ENCODE measurements around the gene APBA2. TPM values are rescaled to one million over a fixed set of nuclear protein-coding genes. Genes with fewer than 3 reads are reported as not detected.

Gene APBA2
- total RNA-seq, 4 donors from 2014 or later, result 3.3 to 5.4 (median 4.5) TPM

DNA sequence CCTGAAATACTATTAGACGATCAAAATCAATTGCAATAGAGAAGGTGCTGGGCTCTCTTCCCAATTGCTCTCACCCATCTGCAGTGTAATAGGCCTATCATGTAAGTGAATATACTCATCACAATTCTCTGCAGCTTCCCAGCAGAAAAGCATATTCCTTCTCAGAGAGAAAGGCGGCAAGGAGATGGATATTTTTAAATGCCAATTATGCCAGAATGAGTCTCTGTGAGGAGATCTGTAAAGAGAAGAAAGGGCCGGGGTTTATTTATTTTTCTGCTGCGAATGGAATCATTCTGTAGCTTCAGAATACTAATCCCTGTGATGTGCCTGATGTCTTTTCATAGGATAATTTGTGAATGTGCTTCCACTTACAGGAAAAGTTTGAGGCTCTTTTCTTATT lies 112.0 kb downstream of the APBA2 start:
- Histone ChIP-seq H3K4me3 (no peak overlapping the region), H3K27me3 (no peaks in the 10 kb centered on the region), H3K9me3 (no peaks in the 10 kb centered on the region), H3K4me1 (peaks cover 0 to 11% (median 0%) of the 10 kb centered on the region in 4 donors), H3K27ac (no peak overlapping the region), H3K36me3 (no peaks in the 10 kb centered on the region)
- WGBS, 2 donors, result 83% methylated on average over 4 of the region's 4 CpGs
- DNase-seq (ENCODE audit: low spot score in 2 of 2), result no peak
- no peak for TF ChIP-seq POLR2A (IDR thresholded peaks at IDR 0.05)
- no peak for TF ChIP-seq EP300 (IDR thresholded peaks at IDR 0.05)
- TF ChIP-seq, protein P1, sequence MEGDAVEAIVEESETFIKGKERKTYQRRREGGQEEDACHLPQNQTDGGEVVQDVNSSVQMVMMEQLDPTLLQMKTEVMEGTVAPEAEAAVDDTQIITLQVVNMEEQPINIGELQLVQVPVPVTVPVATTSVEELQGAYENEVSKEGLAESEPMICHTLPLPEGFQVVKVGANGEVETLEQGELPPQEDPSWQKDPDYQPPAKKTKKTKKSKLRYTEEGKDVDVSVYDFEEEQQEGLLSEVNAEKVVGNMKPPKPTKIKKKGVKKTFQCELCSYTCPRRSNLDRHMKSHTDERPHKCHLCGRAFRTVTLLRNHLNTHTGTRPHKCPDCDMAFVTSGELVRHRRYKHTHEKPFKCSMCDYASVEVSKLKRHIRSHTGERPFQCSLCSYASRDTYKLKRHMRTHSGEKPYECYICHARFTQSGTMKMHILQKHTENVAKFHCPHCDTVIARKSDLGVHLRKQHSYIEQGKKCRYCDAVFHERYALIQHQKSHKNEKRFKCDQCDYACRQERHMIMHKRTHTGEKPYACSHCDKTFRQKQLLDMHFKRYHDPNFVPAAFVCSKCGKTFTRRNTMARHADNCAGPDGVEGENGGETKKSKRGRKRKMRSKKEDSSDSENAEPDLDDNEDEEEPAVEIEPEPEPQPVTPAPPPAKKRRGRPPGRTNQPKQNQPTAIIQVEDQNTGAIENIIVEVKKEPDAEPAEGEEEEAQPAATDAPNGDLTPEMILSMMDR (IDR thresholded peaks at IDR 0.05), result no peak

DNA sequence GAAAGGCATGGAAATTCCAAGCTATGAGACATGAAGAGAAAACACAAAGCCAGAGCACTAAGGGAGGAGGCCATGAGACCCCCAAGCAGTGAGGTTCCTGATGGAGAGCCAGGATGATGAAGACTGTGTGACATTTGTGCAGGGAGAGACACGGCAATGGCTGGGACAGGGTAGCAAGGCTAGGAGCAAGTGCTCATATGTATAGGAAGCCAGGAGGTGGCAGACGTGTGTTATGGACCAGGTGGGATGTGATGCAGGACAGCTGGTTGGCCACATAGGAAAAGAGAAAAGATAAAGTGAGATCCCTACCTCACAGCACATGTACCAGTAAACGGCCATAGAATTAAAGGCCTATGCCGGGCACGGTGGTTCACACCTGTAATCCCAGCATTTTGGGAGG lies 112.7 kb downstream of the APBA2 start:
- no peak overlapping the region for H3K4me3 ChIP-seq
- H3K27me3 ChIP-seq, result no peaks in the 10 kb centered on the region
- H3K9me3 ChIP-seq, result no peaks in the 10 kb centered on the region
- peaks cover 0 to 4% (median 0%) of the 10 kb centered on the region in 4 donors for H3K4me1 ChIP-seq
- no peak for DNase-seq (ENCODE audit: low spot score in 2 of 2)
- TF ChIP-seq, protein P1 (IDR thresholded peaks at IDR 0.05), result no peak
- TF ChIP-seq EP300 (IDR thresholded peaks at IDR 0.05) (no peak), POLR2A (IDR thresholded peaks at IDR 0.05) (no peak)
- no peaks in the 10 kb centered on the region for H3K36me3 ChIP-seq
- no peak overlapping the region for H3K27ac ChIP-seq
- 88 to 91% methylated on average over 5 of the region's 5 CpGs for WGBS, 2 donors

DNA sequence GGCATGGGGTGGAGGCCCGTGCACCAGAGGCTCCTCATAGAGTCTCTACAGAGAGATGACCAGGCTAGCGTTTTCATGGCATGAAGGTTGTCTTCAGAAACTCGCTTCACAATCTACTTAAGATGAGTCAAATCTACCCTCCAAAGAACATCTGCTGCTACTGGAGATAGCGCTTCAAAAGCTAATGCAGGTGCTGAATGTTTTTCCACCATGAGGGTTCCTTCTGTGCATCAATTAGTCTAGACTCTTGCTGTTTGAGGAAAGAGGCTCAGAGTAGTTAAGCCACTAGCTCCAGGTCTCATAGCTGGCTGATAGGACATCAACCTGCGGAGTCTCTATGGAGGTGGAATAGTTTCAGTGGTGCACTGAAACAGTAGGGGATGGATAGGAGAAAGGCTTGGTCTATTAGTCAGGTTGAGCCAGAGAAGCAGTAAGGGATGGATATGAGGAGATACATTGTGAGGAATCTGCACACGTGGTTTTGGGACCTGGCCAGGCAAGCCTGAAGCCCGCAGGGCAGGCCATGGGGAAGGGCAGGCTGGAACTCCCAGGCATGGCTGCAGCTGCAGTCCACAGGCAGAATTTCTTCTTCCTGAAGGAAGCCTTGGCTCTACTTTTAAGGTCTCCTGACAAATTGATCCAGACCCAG lies 117.5 kb downstream of the APBA2 start:
- no peaks in the 10 kb centered on the region for H3K36me3 ChIP-seq
- no peak overlapping the region for H3K4me3 ChIP-seq
- no peaks in the 10 kb centered on the region for H3K9me3 ChIP-seq
- no peak for DNase-seq (ENCODE audit: low spot score in 2 of 2)
- WGBS, 2 donors, result 83 to 90% methylated on average over 7 of the region's 7 CpGs
- H3K27me3 ChIP-seq, result no peaks in the 10 kb centered on the region
- no peaks in the 10 kb centered on the region for H3K4me1 ChIP-seq
- TF ChIP-seq, protein P1 (IDR thresholded peaks at IDR 0.05), result no peak
- TF ChIP-seq EP300 (IDR thresholded peaks at IDR 0.05) (no peak), POLR2A (IDR thresholded peaks at IDR 0.05) (no peak)
- H3K27ac ChIP-seq, result no peak overlapping the region

DNA sequence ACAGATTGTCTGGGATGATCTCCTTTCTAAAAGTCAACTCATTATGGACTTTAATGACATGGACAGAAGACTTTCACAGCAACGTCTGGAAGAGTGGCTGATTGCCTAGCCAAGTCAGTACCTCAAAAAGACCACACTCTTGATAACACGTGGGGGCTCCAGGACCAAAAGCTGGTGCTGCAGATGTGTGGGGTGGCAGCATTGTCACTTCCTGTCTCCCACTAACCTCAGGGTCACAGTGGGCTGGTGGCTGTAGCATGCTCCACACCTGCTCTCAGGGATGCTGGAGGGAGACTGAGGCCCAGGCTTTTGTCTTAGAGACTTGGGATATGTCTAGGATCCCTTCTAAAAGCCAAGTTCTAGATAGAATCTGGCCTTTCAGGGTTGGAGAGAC lies 118.1 kb downstream of the APBA2 start:
- DNase-seq (ENCODE audit: low spot score in 2 of 2), result no peak
- TF ChIP-seq POLR2A (IDR thresholded peaks at IDR 0.05) (no peak), EP300 (IDR thresholded peaks at IDR 0.05) (no peak)
- TF ChIP-seq, protein P1 (IDR thresholded peaks at IDR 0.05), result no peak
- 73 to 74% methylated on average over 2 of the region's 2 CpGs for WGBS, 2 donors
- Histone ChIP-seq H3K4me1 (no peaks in the 10 kb centered on the region), H3K27me3 (no peaks in the 10 kb centered on the region), H3K36me3 (no peaks in the 10 kb centered on the region), H3K4me3 (no peak overlapping the region), H3K27ac (no peak overlapping the region), H3K9me3 (no peaks in the 10 kb centered on the region)

DNA sequence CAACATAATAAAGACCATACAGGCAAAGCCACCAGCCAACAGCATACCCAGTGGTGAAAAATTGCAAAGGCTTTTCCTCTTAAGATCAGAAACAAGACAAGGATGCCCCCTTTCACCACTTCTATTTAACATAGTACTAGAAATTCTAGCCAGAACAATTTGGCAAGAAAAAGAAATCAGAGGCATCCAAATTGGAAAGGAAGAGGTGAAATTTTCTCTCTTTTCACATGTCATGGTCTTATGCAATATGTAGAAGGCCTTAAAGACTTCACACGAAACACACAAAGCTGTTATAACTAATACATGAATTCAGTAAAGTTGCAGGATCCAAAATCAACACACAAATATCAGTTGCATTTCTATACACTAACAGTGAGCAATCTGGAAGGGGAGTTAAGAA lies 120.2 kb downstream of the APBA2 start:
- DNase-seq (ENCODE audit: low spot score in 2 of 2), result no peak
- no peaks in the 10 kb centered on the region for H3K9me3 ChIP-seq
- 90 to 93% methylated on average over 1 of the region's 1 CpG for WGBS, 2 donors
- no peaks in the 10 kb centered on the region for H3K4me1 ChIP-seq
- H3K4me3 ChIP-seq, result no peak overlapping the region
- H3K27me3 ChIP-seq, result no peaks in the 10 kb centered on the region
- TF ChIP-seq, protein P1 (IDR thresholded peaks at IDR 0.05), result no peak
- no peak for TF ChIP-seq EP300 (IDR thresholded peaks at IDR 0.05)
- no peak for TF ChIP-seq POLR2A (IDR thresholded peaks at IDR 0.05)
- H3K36me3 ChIP-seq, result no peaks in the 10 kb centered on the region
- H3K27ac ChIP-seq, result no peak overlapping the region

Measured in tibial nerve (tissue), 4 donors.